Liver (tissue), 9 donors: ENCODE data around the gene KCNK13. TPM values are rescaled to one million over a fixed set of nuclear protein-coding genes. Genes with fewer than 3 reads are reported as not detected.

Experiments used
- DNase-seq: peaks from one replicate; pipeline ENCODE4 v3.0.0-alpha.2; 2017; ENCODE audit warnings: low spot score
- H3K27ac ChIP-seq, 2 donors: one replicate each; pipeline ENCODE4 v1.7.0; 2013; ENCODE audit warnings: inconsistent platforms in 2 of 2, low read length in 2 of 2, control low read depth in 1 of 2, low read depth in 1 of 2, mild to moderate bottlenecking in 1 of 2
- H3K27me3 ChIP-seq, 4 donors: one replicate each; pipeline versions ENCODE4 v1.6.1 to v1.7.0; 2013; ENCODE audit warnings: low read length in 3 of 4, inconsistent platforms in 1 of 4, mild to moderate bottlenecking in 1 of 4, moderate library complexity in 1 of 4; ENCODE audit not compliant: control insufficient read depth in 4 of 4, insufficient read depth in 4 of 4
- H3K36me3 ChIP-seq, 4 donors: one replicate each; pipeline versions ENCODE4 v1.6.1 to v1.7.0; 2013; ENCODE audit warnings: low read length in 3 of 4, mild to moderate bottlenecking in 3 of 4, low read depth in 1 of 4, moderate library complexity in 1 of 4; ENCODE audit not compliant: control insufficient read depth in 4 of 4, insufficient read depth in 3 of 4
- H3K4me1 ChIP-seq, 4 donors: one replicate each; pipeline versions ENCODE4 v1.6.1 to v1.7.0; 2013; ENCODE audit warnings: low read length in 3 of 4, mild to moderate bottlenecking in 3 of 4, moderate library complexity in 1 of 4; ENCODE audit not compliant: control insufficient read depth in 4 of 4, insufficient read depth in 4 of 4
- H3K4me3 ChIP-seq, 3 donors: one replicate each; pipeline versions ENCODE4 v1.6.1 to v1.7.0; 2013; ENCODE audit warnings: low read length in 3 of 3, control low read depth in 1 of 3, low read depth in 1 of 3, mild to moderate bottlenecking in 1 of 3
- H3K9ac ChIP-seq, 2 donors: one replicate each; pipeline ENCODE4 v1.7.0; 2013; ENCODE audit warnings: low read length in 2 of 2, mild to moderate bottlenecking in 2 of 2, moderate library complexity in 2 of 2, control low read depth in 1 of 2, low read depth in 1 of 2
- H3K9me3 ChIP-seq, 4 donors: one replicate each; pipeline versions ENCODE4 v1.6.1 to v1.7.0; 2013; ENCODE audit warnings: low read length in 3 of 4; ENCODE audit not compliant: control insufficient read depth in 4 of 4
- EGR1 ChIP-seq, 2 donors: IDR thresholded peaks; 2 replicates each; pipeline ENCODE4 v1.6.1; 2016 to 2018; ENCODE audit warnings: antibody characterized with exemption in 2 of 2, low read depth in 2 of 2
- FOXA1 ChIP-seq: IDR thresholded peaks from 2 replicates; pipeline ENCODE4 v1.6.1; 2016; ENCODE audit warnings: antibody characterized with exemption
- FOXA2 ChIP-seq: IDR thresholded peaks from 2 replicates; pipeline ENCODE4 v1.6.1; 2016; ENCODE audit warnings: antibody characterized with exemption
- GABPA ChIP-seq, 2 donors: IDR thresholded peaks in 1 of 2; conservative IDR thresholded peaks in 1 of 2; 2 replicates each; pipeline ENCODE4 v1.6.1; 2016; ENCODE audit warnings: antibody characterized with exemption in 2 of 2, mild to moderate bottlenecking in 1 of 2, moderate library complexity in 1 of 2
- HNF4A ChIP-seq, 2 donors: conservative IDR thresholded peaks; 2 replicates each; pipeline ENCODE4 v1.6.1; 2016; ENCODE audit warnings: antibody characterized with exemption in 2 of 2, mild to moderate bottlenecking in 2 of 2
- JUND ChIP-seq, 2 donors: IDR thresholded peaks; 2 replicates each; pipeline ENCODE4 v1.6.1; 2016; ENCODE audit warnings: antibody characterized with exemption in 2 of 2
- NR2F2 ChIP-seq: IDR thresholded peaks from 2 replicates; pipeline ENCODE4 v1.6.1; 2016; ENCODE audit warnings: antibody characterized with exemption
- RAD21 ChIP-seq, 2 donors: IDR thresholded peaks; 2 replicates each; pipeline ENCODE4 v1.6.1; 2016; ENCODE audit warnings: antibody characterized with exemption in 2 of 2, mild to moderate bottlenecking in 2 of 2
- SP1 ChIP-seq: IDR thresholded peaks from 2 replicates; pipeline ENCODE4 v1.6.1; 2018; ENCODE audit warnings: antibody characterized with exemption, mild to moderate bottlenecking
- TAF1 ChIP-seq: conservative IDR thresholded peaks from 2 replicates; pipeline ENCODE4 v1.6.1; 2016; ENCODE audit warnings: antibody characterized with exemption, mild to moderate bottlenecking
- YY1 ChIP-seq: IDR thresholded peaks from 2 replicates; pipeline ENCODE4 v1.6.1; 2016; ENCODE audit warnings: antibody characterized with exemption, mild to moderate bottlenecking
- WGBS: extraction: QIAGEN DNeasy Blood & Tissue Kit; methylation state at CpG from one replicate; pipeline ENCODE4 v1.1.7; 2013; 5-methylcytosine and 5-hydroxymethylcytosine counted together
- polyA plus RNA-seq, 2 donors: library from polyadenylated mRNA; stranded (reverse) in 1 of 2; unstranded in 1 of 2; fragments of 200-250 nt in 1 of 2; fragments of >200 nt in 1 of 2; fragmentation: Nextera tagmentation in 1 of 2; extraction: Ambion mirVana in 1 of 2; gene quantifications; one replicate each; pipeline versions ENCODE4 v1.2.1 to v1.2.3, GENCODE V29; 2013 to 2015
- total RNA-seq, 2 donors: library from RNA; depleted of rRNA; stranded (reverse); fragments of >200 nt; gene quantifications; one replicate each; pipeline ENCODE4 v1.2.3, GENCODE V29; 2014
- TF ChIP-seq, protein P1 (sequence below): IDR thresholded peaks from 2 replicates; pipeline ENCODE4 v1.6.1; 2016; ENCODE audit warnings: antibody characterized with exemption
- TF ChIP-seq, protein P2 (sequence below): IDR thresholded peaks from 2 replicates; pipeline ENCODE4 v1.6.1; 2016; ENCODE audit warnings: antibody characterized with exemption
- TF ChIP-seq, protein P3 (sequence below): fragments of 150-350 bp; IDR thresholded peaks from 2 replicates; pipeline ENCODE4 v1.5.1; 2017; ENCODE audit warnings: improper control_type of control experiment, low read depth, low read length; ENCODE audit not compliant: missing input control
- TF ChIP-seq, protein P4 (sequence below): IDR thresholded peaks from 2 replicates; pipeline ENCODE4 v1.6.1; 2016; ENCODE audit warnings: antibody characterized with exemption, mild to moderate bottlenecking
- donor health status: healthy.
- donor health status: healthy.
- donor health status: healthy.
- donor health status: healthy.
- donor health status: healthy.

The KCNK13 gene
- total and polyA plus RNA-seq, 4 donors, result 0.25 to 0.61 (median 0.38) TPM; not detected in 1

DNA sequence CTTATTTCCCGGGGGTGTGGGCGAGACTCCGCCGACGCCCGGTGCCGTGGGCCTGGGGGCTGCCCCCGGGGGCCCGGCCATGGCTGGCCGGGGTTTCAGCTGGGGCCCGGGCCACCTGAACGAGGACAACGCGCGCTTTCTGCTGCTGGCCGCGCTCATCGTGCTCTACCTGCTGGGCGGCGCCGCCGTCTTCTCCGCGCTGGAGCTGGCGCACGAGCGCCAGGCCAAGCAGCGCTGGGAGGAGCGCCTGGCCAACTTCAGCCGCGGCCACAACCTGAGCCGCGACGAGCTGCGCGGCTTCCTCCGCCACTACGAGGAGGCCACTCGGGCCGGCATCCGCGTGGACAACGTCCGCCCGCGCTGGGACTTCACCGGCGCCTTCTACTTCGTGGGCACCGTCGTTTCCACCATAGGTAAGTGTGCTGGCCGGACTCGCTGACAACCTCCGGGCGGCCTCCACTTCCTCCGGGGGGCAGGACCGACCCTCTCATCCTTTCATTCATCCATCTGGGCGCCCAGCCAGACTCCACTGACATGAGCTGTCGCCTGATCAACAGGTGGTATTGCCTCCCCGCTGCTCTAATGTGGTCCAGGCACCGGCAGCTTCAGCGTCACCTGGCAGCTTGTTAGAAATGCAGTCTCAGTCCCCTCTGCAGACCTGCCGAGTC lies 467 bp downstream of the KCNK13 start:
- no peak overlapping the region for H3K9ac ChIP-seq
- H3K27ac ChIP-seq, result no peak overlapping the region
- H3K4me3 ChIP-seq, result peak overlapping the region in 2 of 3 donors; percentile 24 to 57
- TF ChIP-seq FOXA2 (no peak), YY1 (no peak), JUND (IDR thresholded peaks at IDR 0.05) (no peak), SP1 (no peak), GABPA (IDR thresholded peaks at IDR 0.05 in 1 of 2, conservative IDR thresholded peaks at IDR 0.05 in 1 of 2) (no peak)
- TF ChIP-seq, protein P1, sequence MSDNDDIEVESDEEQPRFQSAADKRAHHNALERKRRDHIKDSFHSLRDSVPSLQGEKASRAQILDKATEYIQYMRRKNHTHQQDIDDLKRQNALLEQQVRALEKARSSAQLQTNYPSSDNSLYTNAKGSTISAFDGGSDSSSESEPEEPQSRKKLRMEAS, result no peak
- TF ChIP-seq, protein P2, sequence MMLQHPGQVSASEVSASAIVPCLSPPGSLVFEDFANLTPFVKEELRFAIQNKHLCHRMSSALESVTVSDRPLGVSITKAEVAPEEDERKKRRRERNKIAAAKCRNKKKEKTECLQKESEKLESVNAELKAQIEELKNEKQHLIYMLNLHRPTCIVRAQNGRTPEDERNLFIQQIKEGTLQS, result no peak
- TF ChIP-seq, protein P3, sequence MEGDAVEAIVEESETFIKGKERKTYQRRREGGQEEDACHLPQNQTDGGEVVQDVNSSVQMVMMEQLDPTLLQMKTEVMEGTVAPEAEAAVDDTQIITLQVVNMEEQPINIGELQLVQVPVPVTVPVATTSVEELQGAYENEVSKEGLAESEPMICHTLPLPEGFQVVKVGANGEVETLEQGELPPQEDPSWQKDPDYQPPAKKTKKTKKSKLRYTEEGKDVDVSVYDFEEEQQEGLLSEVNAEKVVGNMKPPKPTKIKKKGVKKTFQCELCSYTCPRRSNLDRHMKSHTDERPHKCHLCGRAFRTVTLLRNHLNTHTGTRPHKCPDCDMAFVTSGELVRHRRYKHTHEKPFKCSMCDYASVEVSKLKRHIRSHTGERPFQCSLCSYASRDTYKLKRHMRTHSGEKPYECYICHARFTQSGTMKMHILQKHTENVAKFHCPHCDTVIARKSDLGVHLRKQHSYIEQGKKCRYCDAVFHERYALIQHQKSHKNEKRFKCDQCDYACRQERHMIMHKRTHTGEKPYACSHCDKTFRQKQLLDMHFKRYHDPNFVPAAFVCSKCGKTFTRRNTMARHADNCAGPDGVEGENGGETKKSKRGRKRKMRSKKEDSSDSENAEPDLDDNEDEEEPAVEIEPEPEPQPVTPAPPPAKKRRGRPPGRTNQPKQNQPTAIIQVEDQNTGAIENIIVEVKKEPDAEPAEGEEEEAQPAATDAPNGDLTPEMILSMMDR, result no peak
- DNase-seq, result no peak
- no peaks in the 10 kb centered on the region for H3K9me3 ChIP-seq
- peaks cover 20 to 32% (median 25%) of the 10 kb centered on the region in 4 donors for H3K4me1 ChIP-seq
- WGBS, result 2% methylated on average over 63 of the region's 63 CpGs
- H3K27me3 ChIP-seq, result peaks cover 2 to 9% (median 4%) of the 10 kb centered on the region in 4 donors
- H3K36me3 ChIP-seq, result no peaks in the 10 kb centered on the region

DNA sequence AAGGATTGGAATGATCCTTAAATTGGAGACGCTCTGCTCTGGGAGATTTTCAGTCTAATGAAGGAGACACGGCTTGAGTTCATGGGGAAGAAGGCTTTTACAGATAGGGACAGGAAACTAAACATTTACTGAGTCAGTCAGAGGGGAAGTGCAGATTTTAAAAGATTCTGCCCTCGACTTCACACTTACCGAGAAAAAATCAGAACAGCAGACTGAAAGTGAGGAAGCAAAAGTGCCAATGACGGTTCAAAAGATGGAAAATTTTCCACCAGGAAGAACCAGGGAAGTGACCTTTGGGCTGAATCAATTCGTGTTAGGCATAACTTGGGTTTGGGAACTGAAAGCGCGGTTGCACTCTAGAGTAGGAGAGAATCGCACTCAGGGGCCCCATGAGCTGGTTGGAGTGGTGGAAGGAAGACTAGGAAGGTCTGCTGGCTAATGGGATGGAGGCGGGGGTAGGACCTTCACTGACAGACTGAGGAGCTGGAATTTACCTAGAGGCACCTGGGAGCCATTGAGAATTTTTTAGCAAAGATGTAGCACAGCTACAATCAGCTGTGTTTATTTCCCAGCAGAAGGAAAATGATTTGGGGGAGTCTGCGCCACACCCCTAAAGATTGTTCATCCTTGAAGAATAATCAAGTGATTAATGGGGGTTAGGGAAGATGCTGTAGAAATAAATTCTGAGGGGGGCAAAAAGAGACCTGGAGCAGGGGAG lies 1.2 kb downstream of the KCNK13 start:
- H3K27ac ChIP-seq, result no peak overlapping the region
- H3K9ac ChIP-seq, result no peak overlapping the region
- peaks cover 2 to 9% (median 4%) of the 10 kb centered on the region in 4 donors for H3K27me3 ChIP-seq
- no peak overlapping the region for H3K4me3 ChIP-seq
- no peak for TF ChIP-seq EGR1 (IDR thresholded peaks at IDR 0.05; ENCODE audit: low read depth in 2 of 2)
- peak in 1 of 2 donors; percentile 34 for TF ChIP-seq HNF4A (conservative IDR thresholded peaks at IDR 0.05)
- no peaks in the 10 kb centered on the region for H3K9me3 ChIP-seq
- DNase-seq, result no peak
- 19% methylated on average over 11 of the region's 11 CpGs for WGBS
- peaks cover 20 to 32% (median 25%) of the 10 kb centered on the region in 4 donors for H3K4me1 ChIP-seq
- no peaks in the 10 kb centered on the region for H3K36me3 ChIP-seq

DNA sequence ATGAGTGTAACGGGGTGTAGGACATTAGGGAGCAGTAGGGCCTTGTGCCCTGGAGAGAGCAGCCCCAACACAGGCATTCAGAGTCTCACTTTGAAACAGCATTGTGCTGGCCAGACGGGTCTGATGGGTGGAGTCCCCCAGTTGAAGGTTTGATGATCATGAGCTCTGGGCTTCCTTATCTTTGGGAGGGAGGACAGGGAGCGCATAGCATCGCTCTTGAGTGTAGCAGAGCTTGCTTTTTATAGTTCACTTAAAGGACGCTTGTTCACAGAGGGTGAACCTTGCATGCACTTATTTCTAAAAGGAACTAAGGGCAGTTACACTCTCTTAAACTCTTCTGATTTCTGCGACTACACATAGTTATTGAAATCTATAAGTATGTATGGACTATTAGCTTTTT lies 10.6 kb downstream of the KCNK13 start:
- WGBS, result 75% methylated on average over 6 of the region's 6 CpGs
- H3K9ac ChIP-seq, result no peak overlapping the region
- H3K27ac ChIP-seq, result no peak overlapping the region
- H3K4me3 ChIP-seq, result no peak overlapping the region
- no peak for DNase-seq
- H3K4me1 ChIP-seq, result no peaks in the 10 kb centered on the region
- H3K36me3 ChIP-seq, result no peaks in the 10 kb centered on the region
- no peaks in the 10 kb centered on the region for H3K27me3 ChIP-seq
- H3K9me3 ChIP-seq, result no peaks in the 10 kb centered on the region
- TF ChIP-seq SP1 (no peak), HNF4A (conservative IDR thresholded peaks at IDR 0.05) (no peak), FOXA1 (no peak), TAF1 (no peak), RAD21 (IDR thresholded peaks at IDR 0.05) (no peak), NR2F2 (no peak), YY1 (no peak)
- TF ChIP-seq, protein P2, result no peak
- TF ChIP-seq, protein P4, sequence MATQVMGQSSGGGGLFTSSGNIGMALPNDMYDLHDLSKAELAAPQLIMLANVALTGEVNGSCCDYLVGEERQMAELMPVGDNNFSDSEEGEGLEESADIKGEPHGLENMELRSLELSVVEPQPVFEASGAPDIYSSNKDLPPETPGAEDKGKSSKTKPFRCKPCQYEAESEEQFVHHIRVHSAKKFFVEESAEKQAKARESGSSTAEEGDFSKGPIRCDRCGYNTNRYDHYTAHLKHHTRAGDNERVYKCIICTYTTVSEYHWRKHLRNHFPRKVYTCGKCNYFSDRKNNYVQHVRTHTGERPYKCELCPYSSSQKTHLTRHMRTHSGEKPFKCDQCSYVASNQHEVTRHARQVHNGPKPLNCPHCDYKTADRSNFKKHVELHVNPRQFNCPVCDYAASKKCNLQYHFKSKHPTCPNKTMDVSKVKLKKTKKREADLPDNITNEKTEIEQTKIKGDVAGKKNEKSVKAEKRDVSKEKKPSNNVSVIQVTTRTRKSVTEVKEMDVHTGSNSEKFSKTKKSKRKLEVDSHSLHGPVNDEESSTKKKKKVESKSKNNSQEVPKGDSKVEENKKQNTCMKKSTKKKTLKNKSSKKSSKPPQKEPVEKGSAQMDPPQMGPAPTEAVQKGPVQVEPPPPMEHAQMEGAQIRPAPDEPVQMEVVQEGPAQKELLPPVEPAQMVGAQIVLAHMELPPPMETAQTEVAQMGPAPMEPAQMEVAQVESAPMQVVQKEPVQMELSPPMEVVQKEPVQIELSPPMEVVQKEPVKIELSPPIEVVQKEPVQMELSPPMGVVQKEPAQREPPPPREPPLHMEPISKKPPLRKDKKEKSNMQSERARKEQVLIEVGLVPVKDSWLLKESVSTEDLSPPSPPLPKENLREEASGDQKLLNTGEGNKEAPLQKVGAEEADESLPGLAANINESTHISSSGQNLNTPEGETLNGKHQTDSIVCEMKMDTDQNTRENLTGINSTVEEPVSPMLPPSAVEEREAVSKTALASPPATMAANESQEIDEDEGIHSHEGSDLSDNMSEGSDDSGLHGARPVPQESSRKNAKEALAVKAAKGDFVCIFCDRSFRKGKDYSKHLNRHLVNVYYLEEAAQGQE, result no peak
